Right ventricle myocardium inferior (tissue), 1 donor: ENCODE data around the gene ABCA7. TPM values are rescaled to one million over a fixed set of nuclear protein-coding genes. Genes with fewer than 3 reads are reported as not detected.

Experiments
- ATAC-seq: fragments of 200-7000 bp; cut with Tn5 transposase; one replicate; pipeline ENCODE4 v1.9.1; 2020; ENCODE audit warnings: mild to moderate bottlenecking, moderate library complexity
- DNase-seq: peaks from one replicate; pipeline ENCODE4 v3.0.0; 2021; ENCODE audit errors: missing footprints
- intact Hi-C: fragments of 100-400 bp; cut with DNase I; formaldehyde crosslinking; loops from one replicate; pipeline ENCODE4 v1.11.0; 2022
- total RNA-seq: library from RNA; stranded (reverse); fragmentation: NEBNext Ultra II Directional; extraction: Animal tissue kit (Norgen Biotek cat#: 25700); gene quantifications from one replicate; pipeline ENCODE4 v1.2.1, GENCODE V29; 2021
- donor health status: DM: no; HTN: yes; CAD: no; lungs with severe emphysema.

ABCA7 gene
- total RNA-seq, 1 donor from 2014 or later = 7.7 TPM

GRCh38 chr19:1047696-1048147 lies 7.8 kb downstream of the ABCA7 start:
- DNase-seq = peak; percentile 59
- intact Hi-C loops = no loop called here

DNA sequence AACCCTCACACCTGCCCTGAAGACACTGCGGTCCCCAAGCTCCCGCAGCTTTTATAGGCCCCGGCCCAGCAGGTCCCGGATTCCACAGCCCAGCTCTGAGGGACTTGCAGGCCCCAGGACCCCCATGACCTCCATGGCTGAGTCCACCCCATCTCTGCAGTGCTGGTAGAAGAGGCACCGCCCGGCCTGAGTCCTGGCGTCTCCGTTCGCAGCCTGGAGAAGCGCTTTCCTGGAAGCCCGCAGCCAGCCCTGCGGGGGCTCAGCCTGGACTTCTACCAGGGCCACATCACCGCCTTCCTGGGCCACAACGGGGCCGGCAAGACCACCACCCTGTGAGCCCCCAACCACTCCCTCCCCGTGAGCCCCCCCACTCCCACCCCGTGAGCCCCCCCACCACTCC lies 9.2 kb downstream of the ABCA7 start:
- ATAC-seq (no peak), DNase-seq (no peak)
- intact Hi-C loops = no loop called here

More at GRCh38 chr19:1047696-1048147, 7.8 kb downstream of the ABCA7 start:
- no peak for ATAC-seq

GRCh38 chr19:1049800-1050199 lies 9.9 kb downstream of the ABCA7 start:
- DNase-seq = peak; percentile 46
- intact Hi-C loops = no loop called here
- ATAC-seq = no peak

- DNase-seq (peak; percentile 57), ATAC-seq (no peak)
- intact Hi-C loops = no loop called here
Observed at GRCh38 chr19:1050989-1051788, 11.3 kb downstream of the ABCA7 start.

- ATAC-seq (no peak), DNase-seq (peak; percentile 60)
Observed at GRCh38 chr19:1051791-1052190, 11.9 kb downstream of the ABCA7 start.

GRCh38 chr19:1052349-1052975 lies 12.6 kb downstream of the ABCA7 start:
- ATAC-seq (no peak), DNase-seq (no peak)
- intact Hi-C loops = no loop called here

More at GRCh38 chr19:1051791-1052190, 11.9 kb downstream of the ABCA7 start:
- intact Hi-C loops = no loop called here

DNA sequence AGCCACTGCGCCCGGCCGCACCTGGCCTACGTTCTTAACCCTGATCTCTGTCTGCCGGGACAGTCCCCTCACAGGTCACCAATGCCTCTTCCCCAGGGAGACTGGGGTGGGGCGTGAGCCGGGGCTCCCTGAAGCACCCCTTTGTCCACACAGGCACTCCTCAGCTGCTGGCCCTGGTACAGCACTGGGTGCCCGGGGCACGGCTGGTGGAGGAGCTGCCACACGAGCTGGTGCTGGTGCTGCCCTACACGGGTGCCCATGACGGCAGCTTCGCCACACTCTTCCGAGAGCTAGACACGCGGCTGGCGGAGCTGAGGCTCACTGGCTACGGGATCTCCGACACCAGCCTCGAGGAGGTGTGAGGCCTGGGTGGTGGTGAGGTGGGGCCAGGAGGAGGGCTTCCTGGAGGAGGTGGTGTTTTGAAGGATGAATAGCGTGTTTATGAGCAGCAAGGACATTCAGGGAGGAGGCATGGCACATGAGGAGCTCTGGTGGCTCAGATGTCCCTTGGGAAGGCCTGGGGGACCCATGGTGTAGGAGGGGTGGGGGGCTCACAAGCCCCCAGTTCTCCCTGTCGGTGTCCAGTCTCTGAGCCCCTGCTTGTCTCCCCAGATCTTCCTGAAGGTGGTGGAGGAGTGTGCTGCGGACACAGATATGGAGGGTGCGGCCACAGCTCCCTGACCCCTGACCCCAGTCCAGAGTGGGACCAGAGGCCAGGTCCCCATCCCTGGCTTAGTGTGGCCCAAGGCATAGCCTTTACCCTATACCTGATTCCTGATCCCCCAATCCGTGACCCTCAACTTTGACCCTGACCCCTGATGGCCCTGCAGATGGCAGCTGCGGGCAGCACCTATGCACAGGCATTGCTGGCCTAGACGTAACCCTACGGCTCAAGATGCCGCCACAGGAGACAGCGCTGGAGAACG lies 13.5 kb downstream of the ABCA7 start:
- intact Hi-C loops = no loop called here
- DNase-seq (peak; percentile 55), ATAC-seq (no peak)

- DNase-seq (peak; percentile 40), ATAC-seq (no peak)
- intact Hi-C loops = no loop called here
Observed at GRCh38 chr19:1054102-1055027, 14.5 kb downstream of the ABCA7 start.

GRCh38 chr19:1055028-1055425 lies 15.1 kb downstream of the ABCA7 start:
- intact Hi-C loops = no loop called here
- no peak for ATAC-seq
- DNase-seq = no peak

DNA sequence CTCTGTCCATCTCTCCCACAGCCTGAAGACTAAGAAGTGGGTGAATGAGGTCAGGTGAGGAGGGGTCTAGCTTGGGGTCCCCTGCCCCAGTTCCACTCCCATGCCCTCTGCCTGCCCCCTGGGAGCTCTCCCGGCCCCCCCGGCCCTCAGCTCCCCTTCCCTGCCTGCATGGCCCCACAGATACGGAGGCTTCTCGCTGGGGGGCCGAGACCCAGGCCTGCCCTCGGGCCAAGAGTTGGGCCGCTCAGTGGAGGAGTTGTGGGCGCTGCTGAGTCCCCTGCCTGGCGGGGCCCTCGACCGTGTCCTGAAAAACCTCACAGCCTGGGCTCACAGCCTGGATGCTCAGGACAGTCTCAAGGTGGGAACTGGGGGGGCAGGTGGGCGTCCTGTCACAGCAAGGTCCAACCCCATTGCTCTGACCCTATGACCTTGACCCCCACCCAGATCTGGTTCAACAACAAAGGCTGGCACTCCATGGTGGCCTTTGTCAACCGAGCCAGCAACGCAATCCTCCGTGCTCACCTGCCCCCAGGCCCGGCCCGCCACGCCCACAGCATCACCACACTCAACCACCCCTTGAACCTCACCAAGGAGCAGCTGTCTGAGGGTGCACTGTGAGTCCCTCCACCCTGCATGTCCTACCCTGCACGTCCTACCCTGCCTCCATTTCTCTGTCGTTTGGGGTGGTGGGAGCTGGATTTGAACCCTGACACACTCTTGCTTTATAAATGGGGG lies 16.1 kb downstream of the ABCA7 start:
- DNase-seq (no peak), ATAC-seq (no peak)
- intact Hi-C loops = no loop called here

GRCh38 chr19:1057176-1057855 lies 17.4 kb downstream of the ABCA7 start:
- DNase-seq (no peak), ATAC-seq (no peak)
- intact Hi-C loops = no loop called here

DNA sequence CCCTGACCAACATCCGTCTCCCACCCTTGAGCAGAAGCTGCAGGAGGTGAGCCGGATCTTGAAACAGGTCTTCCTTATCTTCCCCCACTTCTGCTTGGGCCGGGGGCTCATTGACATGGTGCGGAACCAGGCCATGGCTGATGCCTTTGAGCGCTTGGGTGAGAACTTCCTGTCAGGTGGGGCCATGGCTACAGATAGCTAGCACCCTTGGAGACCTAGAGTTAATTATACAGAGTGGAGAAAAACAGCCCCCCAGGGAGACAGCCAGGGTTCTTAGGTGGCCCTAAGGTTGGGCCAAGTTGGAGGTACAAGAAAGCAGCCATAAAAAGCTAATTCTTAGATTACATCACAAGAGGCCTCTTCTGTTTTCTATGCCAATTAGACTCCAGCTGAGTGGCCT lies 18.2 kb downstream of the ABCA7 start:
- intact Hi-C loops = no loop called here
- no peak for ATAC-seq
- DNase-seq = no peak

DNA sequence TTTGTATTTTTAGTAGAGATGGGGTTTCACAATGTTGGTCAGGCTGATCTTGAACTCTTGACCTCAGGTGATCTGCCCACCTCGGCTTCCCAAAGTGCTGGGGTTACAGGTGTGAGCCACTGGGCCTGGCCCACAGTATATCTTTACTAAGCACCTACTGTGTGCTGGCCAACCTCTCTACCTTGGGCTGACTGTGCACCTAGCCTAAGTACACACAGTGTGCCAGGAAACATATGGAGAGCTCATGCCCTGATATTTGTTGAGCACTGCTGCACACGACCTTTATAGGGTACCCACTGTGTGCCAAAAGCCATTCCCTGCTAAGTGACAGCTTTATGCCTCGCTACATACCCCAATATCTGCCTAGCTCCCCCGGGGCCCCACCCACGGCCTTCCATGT lies 20.8 kb downstream of the ABCA7 start:
- no peak for DNase-seq
- intact Hi-C loops = no loop called here
- ATAC-seq = no peak

DNA sequence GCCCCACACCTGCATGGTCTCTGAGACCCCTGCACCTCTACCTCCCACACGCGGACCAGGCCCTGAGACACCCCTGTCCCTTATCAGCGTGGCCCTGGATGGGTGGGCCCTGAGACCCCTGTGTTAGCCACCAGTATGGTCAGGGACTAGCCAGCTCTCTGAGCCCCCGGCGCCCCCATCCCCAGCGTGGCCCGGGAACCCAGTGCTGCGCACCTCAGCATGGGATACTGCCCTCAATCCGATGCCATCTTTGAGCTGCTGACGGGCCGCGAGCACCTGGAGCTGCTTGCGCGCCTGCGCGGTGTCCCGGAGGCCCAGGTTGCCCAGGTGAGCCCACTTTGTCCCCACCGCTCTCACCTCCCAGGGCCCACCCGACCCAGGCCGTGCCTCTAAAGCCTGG lies 22.1 kb downstream of the ABCA7 start:
- ATAC-seq (no peak), DNase-seq (no peak)
- intact Hi-C loops = no loop called here

DNA sequence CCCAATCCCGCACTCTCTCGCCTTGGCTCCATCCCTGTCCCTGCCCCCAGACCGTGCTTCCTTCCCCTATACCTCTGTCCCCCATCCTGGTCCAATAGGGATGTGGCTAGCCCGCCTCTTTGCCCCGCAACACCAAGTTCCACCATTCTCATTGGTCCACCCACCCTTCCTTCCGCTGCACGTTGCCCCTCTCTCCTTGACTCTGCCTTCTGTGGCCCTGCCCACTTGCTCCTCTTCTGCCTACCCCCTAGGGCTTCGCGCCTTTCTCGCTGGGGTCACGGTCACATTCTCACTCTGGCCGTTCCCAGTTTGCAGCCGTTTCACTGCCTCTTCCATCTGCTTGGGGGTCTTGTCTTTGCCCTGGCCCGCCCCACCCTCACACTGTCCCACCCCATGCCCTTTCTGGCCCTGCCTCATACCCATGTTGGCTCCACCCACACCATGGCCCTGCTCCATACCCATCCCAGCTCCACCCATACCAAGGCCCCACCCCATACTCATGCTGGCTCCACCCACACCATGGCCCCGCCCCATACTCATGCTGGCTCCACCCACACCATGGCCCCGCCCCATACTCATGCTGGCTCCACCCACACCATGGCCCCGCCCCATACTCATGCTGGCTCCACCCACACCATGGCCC lies 22.6 kb downstream of the ABCA7 start:
- intact Hi-C loops = no loop called here

GRCh38 chr19:1063030-1063908 lies 23.4 kb downstream of the ABCA7 start:
- intact Hi-C loops = no loop called here
- DNase-seq (peak; percentile 83), ATAC-seq (no peak)

More for the DNA sequence above, 22.6 kb downstream of the ABCA7 start:
- peak; percentile 57 for DNase-seq
- no peak for ATAC-seq
